Stimulated activated CD4-positive, alpha-beta T cell treated with anti-CD3 and anti-CD28 coated beads, Interleukin-4, amount 100 ng/mL, for 4 hours (primary cell): ENCODE data around the gene SH3RF1.

ENCODE experiments used
- DNase-seq, 2 experiments: peaks; one replicate each; pipeline ENCODE4 v3.0.0-alpha.2; 2020

SH3RF1 gene

GRCh38 chr4:169058312-169058711 lies 212.4 kb downstream of the SH3RF1 start:
- no peak for DNase-seq

GRCh38 chr4:169054879-169055278 lies 215.9 kb downstream of the SH3RF1 start:
- no peak for DNase-seq

DNA sequence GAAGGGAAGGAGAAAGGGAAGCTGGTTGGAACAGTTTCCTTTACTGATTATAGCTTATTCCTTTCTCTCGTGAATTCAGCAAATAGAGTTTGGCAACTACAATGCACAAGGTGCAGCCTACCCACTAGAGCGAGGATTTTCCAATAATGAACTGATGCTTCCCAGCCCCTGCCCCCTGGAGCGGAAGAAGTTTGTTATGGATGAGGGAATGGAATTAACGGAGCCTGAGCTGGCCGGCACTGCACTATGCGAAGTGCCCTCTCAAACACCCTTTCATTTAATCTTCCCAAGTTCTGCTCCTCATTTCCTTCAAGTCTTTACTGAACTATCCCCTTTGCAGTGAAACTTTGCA lies 218.2 kb downstream of the SH3RF1 start:
- DNase-seq, result no peak

DNA sequence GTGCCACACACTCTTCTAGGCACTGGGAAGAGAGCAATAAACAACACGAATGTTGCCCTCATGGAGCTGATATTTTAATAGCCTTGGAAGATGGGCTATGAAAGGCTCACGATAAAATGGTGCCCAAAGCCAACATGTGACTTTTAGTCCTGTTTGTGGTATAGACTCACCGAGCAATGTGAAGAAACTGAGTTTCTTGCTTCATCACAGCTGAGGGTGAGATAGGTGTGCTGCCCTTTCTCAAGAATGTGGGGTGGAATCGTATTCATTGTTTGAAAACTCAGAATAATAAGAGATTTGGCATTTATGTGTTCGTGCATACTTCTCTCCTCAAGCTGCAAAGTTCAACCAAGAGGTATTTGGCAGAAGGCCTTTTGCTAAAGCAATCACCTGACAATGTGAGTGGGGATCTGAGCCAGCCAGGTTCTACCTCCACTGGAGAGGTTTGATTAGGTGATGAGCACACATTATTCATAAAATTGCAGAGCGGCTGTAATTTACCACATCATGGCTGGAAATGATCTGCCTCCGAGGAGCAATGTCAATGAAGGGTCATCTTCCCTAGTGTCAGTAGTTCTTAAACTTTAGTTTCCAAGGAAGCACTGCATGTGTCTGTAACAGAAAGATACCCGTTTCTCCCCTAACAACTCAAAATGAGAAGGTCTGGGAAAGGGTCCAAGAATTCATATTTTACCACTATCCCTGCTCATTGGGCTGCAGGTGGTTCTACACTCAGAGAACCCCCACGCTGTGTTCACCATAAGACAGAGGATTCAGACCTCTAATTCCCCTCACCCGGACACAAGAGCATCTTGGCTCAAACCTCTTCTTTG lies 218.8 kb downstream of the SH3RF1 start:
- no peak for DNase-seq

GRCh38 chr4:169050881-169051760 lies 219.6 kb downstream of the SH3RF1 start:
- no peak for DNase-seq

DNA sequence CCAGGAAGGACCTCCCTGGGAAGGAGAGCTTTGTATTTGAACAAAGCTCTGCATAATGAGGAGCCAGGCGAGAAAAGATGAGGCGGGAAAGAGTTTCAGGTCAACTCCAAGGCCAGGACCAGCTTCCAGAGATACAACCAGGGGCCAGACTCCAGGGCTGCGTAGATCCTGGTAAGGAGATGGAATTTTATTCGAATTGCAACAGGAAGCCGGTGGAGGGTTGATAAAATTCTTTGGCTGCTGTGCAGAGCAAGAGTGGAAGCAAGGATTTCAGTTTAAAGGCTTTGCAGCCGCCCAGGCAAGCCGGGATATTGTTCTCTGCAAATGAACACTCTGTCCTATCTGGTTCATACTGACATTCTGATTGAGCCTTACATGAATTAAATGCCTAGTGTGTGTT lies 220.5 kb downstream of the SH3RF1 start:
- no peak for DNase-seq

DNA sequence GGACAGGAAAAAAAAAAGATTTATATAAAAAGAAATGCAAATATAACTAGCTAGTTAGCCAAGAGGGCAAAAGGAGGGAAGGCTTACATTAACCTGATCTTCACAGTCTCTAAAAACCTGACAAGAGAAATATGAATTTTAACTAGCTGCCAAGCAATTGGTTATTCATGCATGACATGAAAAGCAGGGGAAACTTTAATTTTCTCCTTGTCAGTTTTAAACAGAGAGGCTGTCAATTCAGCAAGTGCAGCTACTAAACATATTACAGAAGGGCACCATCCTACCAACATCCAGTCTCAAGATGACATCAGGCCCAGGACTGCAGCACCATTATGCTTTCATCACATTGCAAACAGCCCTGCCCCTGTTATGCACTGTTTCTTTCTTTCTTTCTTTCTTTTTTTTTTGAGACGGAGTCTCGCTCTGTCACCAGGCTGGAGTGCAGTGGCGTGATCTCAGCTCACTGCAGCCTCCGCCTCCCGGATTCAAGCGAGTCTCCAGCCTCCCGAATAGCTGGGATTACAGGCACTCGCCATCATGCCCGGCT lies 221.8 kb downstream of the SH3RF1 start:
- DNase-seq, result no peak

DNA sequence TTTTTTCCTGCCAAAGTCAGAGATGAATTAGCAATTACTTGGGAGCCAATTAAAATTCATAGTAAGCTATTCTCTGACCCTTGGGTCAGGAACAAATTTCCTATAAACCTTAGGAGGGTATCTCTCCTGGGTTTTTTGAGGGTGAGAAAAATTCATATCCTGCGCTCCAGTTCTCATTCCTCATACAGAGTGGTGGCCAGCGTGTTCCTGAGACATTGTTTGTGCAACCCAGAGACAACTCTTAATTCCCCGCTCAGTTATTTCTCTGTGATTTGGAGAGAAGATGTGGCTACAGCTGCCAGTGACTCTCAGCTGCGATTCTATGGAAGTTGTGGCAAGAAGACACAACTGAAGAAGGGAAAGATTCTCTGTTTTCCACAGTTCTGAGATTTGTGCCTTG lies 222.8 kb downstream of the SH3RF1 start:
- no peak for DNase-seq

GRCh38 chr4:169045862-169046584 lies 224.7 kb downstream of the SH3RF1 start:
- no peak for DNase-seq

- DNase-seq, result no peak
These were observed 225.9 kb downstream of the SH3RF1 start for GRCh38 chr4:169044714-169045447.
